ENCODE results near the gene ABCB4. TPM values are rescaled to one million over a fixed set of nuclear protein-coding genes. Genes with fewer than 3 reads are reported as not detected.

Gene ABCB4
- total RNA-seq, result 10 to 100 TPM in 1 of 10 donors, 1 to 10 TPM in 9; 5.0 to 11.0 (median 6.8) TPM
- 10 to 100 TPM in 1 of 2 donors, 1 to 10 TPM in 1; 1.2 to 14.4 TPM for polyA plus RNA-seq
- long read RNA-seq, donor 1, full-length matches to known transcripts, result 6 of 22 reads
- long read RNA-seq, donor 1, partial matches to known transcripts, result 13 of 22 reads
- long read RNA-seq, donor 1, other reads (novel, unspliced or antisense), result 3 of 22 reads
- long read RNA-seq, donor 2, full-length matches to known transcripts, result 8 of 41 reads
- long read RNA-seq, donor 2, partial matches to known transcripts, result 26 of 41 reads
- long read RNA-seq, donor 2, other reads (novel, unspliced or antisense), result 7 of 41 reads
- long read RNA-seq, donor 3, full-length matches to known transcripts, result 6 of 35 reads
- long read RNA-seq, donor 3, partial matches to known transcripts, result 15 of 35 reads
- long read RNA-seq, donor 3, other reads (novel, unspliced or antisense), result 14 of 35 reads

DNA sequence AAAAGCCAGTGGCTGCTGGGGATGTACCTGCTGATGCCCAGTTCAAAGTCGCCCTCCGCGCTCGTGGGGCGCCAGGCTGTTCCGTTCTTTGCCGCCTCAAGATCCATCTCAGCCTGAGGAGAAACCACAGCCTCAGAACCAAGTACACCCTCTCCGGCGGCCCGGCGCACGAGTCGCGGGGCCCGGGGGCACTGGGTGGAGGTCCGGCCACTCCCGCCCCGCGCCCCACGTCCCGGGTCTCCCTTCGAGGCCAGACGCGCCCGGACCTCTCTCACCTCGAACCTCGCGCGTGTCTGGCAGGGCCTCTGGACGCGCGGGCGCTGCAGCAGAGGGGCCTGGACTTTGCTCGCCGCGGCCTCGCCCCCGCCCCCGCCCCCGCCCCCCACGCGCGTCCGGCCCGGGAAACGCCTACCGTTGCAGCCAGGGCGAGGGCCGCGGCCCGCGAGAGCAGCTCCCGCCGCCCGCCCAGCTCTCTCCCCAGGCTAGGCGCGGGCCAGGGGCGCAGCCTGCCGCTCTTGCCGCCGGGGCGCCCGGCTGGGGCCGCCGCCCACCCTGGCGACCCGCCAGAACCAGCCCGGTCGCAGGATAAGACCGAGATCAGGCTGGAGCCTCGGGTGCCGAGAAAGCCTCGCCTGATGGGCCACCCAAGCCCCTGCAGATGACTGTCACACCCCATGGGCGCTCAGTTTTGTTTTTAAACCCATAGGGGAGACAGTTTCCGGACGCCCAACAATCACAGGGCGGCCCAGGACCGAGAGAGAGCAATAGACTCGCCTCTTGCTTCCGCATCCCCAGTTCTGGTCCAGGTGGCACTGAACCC lies at the start of gene ABCB4:
TSS of gene ABCB4 (minus strand) at position 322 of the 820 bp plus-strand sequence. CDS start at position 107, 215 bp downstream.
- Histone ChIP-seq H3K36me3 (no peaks in the 10 kb centered on the region), H3K4me1 (peaks cover 0 to 22% (median 11%) of the 10 kb centered on the region in 9 donors), H3K4me3 (peak within 1 kb of the TSS; percentile 25 to 72 (median 58)), H3K27me3 (peaks cover 0 to 28% (median 0%) of the 10 kb centered on the region in 7 donors), H3K9me3 (no peaks in the 10 kb centered on the region), H3K27ac (peak within 1 kb of the TSS; percentile 61 to 86 (median 78))
- TF ChIP-seq, protein P1, sequence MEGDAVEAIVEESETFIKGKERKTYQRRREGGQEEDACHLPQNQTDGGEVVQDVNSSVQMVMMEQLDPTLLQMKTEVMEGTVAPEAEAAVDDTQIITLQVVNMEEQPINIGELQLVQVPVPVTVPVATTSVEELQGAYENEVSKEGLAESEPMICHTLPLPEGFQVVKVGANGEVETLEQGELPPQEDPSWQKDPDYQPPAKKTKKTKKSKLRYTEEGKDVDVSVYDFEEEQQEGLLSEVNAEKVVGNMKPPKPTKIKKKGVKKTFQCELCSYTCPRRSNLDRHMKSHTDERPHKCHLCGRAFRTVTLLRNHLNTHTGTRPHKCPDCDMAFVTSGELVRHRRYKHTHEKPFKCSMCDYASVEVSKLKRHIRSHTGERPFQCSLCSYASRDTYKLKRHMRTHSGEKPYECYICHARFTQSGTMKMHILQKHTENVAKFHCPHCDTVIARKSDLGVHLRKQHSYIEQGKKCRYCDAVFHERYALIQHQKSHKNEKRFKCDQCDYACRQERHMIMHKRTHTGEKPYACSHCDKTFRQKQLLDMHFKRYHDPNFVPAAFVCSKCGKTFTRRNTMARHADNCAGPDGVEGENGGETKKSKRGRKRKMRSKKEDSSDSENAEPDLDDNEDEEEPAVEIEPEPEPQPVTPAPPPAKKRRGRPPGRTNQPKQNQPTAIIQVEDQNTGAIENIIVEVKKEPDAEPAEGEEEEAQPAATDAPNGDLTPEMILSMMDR (IDR thresholded peaks at IDR 0.05), result no peak
- intact Hi-C loops (cut with DNase I), result no loop called here
- DNase-seq, result peak; percentile 7 to 27
- peak; percentile 24 to 79 (median 46) for ATAC-seq
- 3% methylated on average over 69 to 80 of the region's 80 CpGs for WGBS, 2 donors

DNA sequence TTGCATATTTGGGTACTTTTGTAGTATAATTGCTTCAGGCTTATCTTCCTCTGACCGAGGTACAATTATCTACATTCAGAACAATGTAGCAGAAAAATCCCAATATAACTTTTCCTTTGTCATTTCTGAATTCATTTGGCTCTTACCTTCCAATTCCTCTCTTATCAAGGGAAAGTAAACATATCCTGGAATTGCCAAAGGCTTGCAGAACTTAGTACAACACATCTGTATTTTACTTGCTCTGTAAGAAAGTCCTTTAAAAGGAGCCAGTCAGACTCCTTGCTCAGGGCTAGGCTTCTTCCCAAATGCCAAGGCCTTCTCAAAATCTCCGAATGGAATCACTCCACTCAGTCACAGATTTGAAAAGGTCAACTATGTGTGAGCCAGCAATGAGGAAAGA lies 43.3 kb upstream of the ABCB4 start:
- H3K4me1 ChIP-seq, result peaks cover 0 to 16% (median 3%) of the 10 kb centered on the region in 9 donors
- no peaks in the 10 kb centered on the region for H3K9me3 ChIP-seq
- intact Hi-C loops (cut with DNase I), result no loop called here
- H3K36me3 ChIP-seq, result peaks cover 0 to 14% (median 0%) of the 10 kb centered on the region in 9 donors
- no peak overlapping the region for H3K27ac ChIP-seq
- no peak for ATAC-seq
- DNase-seq, result no peak
- WGBS, 2 donors, result 49 to 63% methylated on average over 2 of the region's 2 CpGs
- TF ChIP-seq, protein P1 (IDR thresholded peaks at IDR 0.05), result no peak
- H3K27me3 ChIP-seq, result no peaks in the 10 kb centered on the region
- H3K4me3 ChIP-seq, result no peak overlapping the region

DNA sequence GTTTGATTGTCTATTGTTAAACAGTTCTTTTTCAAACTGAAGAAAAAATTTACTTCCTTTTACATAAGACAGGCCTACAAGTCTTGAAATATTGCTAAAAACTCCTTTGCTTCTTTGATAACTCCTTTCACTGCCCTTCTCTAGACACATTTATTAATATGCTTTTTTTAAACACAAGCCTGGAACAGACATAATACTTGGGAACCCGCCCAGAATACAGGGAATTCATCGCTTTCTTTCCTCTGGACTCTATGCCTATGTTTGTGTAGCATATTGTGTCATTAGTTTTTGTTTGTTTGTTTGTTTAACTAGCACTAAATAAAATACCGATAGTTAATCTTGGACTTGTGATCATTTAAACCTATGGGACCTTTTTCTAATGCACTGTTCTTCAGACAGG lies 42.4 kb upstream of the ABCB4 start:
- no peaks in the 10 kb centered on the region for H3K9me3 ChIP-seq
- TF ChIP-seq, protein P1 (IDR thresholded peaks at IDR 0.05), result no peak
- intact Hi-C loops (cut with DNase I), result no loop called here
- no peak overlapping the region for H3K4me3 ChIP-seq
- peaks cover 0 to 14% (median 0%) of the 10 kb centered on the region in 9 donors for H3K36me3 ChIP-seq
- no peak overlapping the region for H3K27ac ChIP-seq
- peaks cover 0 to 16% (median 3%) of the 10 kb centered on the region in 9 donors for H3K4me1 ChIP-seq
- ATAC-seq (no peak), DNase-seq (no peak)
- H3K27me3 ChIP-seq, result no peaks in the 10 kb centered on the region
- 75 to 77% methylated on average over 3 of the region's 3 CpGs for WGBS, 2 donors

DNA sequence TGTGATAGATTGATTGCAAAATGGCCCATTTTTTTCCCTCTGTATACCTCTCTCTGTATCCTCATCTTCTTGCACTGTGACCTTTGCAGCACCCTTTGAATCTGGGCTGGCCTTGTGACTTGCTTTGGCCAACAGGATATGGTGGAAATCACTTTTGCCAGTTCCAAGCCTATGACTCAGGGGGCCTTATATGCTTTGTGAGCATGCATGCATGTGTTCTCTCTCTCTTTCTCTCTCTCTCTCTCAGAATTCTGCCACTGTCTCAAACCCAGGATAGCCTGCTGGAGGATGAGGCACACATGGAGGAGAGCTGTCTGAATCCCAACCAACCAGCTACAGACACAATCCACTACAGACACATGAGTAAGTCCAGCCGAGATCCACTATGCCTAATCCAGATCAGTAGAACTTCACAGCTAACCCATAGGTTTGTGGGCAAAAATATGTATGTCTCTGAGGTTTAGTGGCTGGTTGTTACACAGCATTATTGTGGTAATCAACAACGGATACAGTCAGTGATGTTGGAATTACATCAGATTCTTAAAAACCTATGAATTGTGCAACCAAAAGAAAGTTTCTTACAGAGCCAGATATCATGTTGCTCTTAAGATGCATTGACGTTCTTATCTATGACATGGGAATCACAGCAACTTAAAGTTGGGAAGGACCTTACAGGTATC lies 41.8 kb upstream of the ABCB4 start:
- WGBS, 2 donors, result 60 to 68% methylated on average over 3 of the region's 3 CpGs
- no peaks in the 10 kb centered on the region for H3K9me3 ChIP-seq

More for the DNA sequence above, 41.8 kb upstream of the ABCB4 start:
- ATAC-seq, result no peak
- no peak for DNase-seq
- H3K27me3 ChIP-seq, result no peaks in the 10 kb centered on the region
- TF ChIP-seq, protein P1 (IDR thresholded peaks at IDR 0.05), result no peak
- H3K27ac ChIP-seq, result no peak overlapping the region
- H3K36me3 ChIP-seq, result peaks cover 0 to 14% (median 0%) of the 10 kb centered on the region in 9 donors
- H3K4me1 ChIP-seq, result peaks cover 0 to 16% (median 3%) of the 10 kb centered on the region in 9 donors
- no peak overlapping the region for H3K4me3 ChIP-seq
- intact Hi-C loops (cut with DNase I), result no loop called here
